OCI-LY7 (cell line): ENCODE results near the gene AREL1.

Experiments used
- CTCF ChIP-seq: fragments of 200-600 bp; sonication (generic); conservative IDR thresholded peaks from 2 replicates; pipeline ENCODE4 v1.5.1; 2014; ENCODE audit warnings: mild to moderate bottlenecking, antibody characterized with exemption, low read length, moderate library complexity, mixed read lengths
- EZH2phosphoT487 ChIP-seq: fragments of 200-600 bp; sonication (generic); IDR thresholded peaks from 2 replicates; pipeline ENCODE4 v1.6.1; 2018; ENCODE audit warnings: low read depth, borderline replicate concordance, mild to moderate bottlenecking, mixed run types, antibody characterized with exemption, low read length, moderate library complexity, mixed read lengths

- no peak for TF ChIP-seq CTCF
- no peak for TF ChIP-seq EZH2phosphoT487
Measured at GRCh38 chr14:74647061-74647677, 65.7 kb downstream of the AREL1 start.
